ENCODE results near the gene COPB2. TPM values are rescaled to one million over a fixed set of nuclear protein-coding genes. Genes with fewer than 3 reads are reported as not detected.
A peak's percentile ranks its signal among the peaks of the same experiment; 100 is the strongest.
"Not testable (repeated sequence)": the region's sequence is repeated elsewhere in the genome, so short reads cannot be mapped to it uniquely, and the experiment has no call there.

The COPB2 gene
- total and polyA plus RNA-seq, 8 donors = 133 to 169 (median 157) TPM

GRCh38 chr3:139396707-139397106, 7.3 kb upstream of the COPB2 start:
- H3K27ac ChIP-seq = no peak overlapping the region
- H3K4me1 ChIP-seq = no peaks in the 10 kb centered on the region
- no peak for TF ChIP-seq CTCF (IDR thresholded peaks at IDR 0.05)
- intact Hi-C loops (cut with DNase I) = no loop called here
- no peaks in the 10 kb centered on the region for H3K27me3 ChIP-seq
- ATAC-seq = no peak
- DNase-seq = no peak
- H3K36me3 ChIP-seq = no peaks in the 10 kb centered on the region
- peaks cover 0 to 5% of the 10 kb centered on the region in 2 donors for H3K9me3 ChIP-seq
- no peak overlapping the region for H3K4me3 ChIP-seq

DNA sequence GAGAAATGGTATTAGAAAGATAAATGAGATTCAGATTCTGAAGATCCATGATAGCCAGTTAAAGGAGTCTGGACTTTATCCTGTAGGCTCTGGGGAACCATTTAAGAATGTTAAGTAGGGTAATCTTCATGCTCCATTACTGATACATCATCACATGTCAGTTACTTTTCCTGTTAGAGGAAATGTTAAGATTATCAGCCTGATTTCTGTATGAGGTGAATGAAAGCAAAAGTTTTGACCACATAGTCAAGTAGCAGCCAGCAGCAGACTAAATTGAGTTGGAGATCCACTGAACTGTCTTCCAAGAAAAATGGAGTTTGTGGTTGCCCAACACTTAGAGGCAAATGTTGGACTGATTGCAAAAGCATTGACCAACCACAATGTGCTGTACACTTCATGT, 4.7 kb upstream of the COPB2 start:
- H3K4me3 ChIP-seq = no peak overlapping the region
- H3K9me3 ChIP-seq = no peaks in the 10 kb centered on the region
- no peaks in the 10 kb centered on the region for H3K36me3 ChIP-seq
- TF ChIP-seq CTCF (IDR thresholded peaks at IDR 0.05) = no peak
- DNase-seq (no peak), ATAC-seq (no peak)
- no peaks in the 10 kb centered on the region for H3K27me3 ChIP-seq
- no peak overlapping the region for H3K27ac ChIP-seq
- H3K4me1 ChIP-seq = no peaks in the 10 kb centered on the region
- intact Hi-C loops (cut with DNase I) = no loop called here

DNA sequence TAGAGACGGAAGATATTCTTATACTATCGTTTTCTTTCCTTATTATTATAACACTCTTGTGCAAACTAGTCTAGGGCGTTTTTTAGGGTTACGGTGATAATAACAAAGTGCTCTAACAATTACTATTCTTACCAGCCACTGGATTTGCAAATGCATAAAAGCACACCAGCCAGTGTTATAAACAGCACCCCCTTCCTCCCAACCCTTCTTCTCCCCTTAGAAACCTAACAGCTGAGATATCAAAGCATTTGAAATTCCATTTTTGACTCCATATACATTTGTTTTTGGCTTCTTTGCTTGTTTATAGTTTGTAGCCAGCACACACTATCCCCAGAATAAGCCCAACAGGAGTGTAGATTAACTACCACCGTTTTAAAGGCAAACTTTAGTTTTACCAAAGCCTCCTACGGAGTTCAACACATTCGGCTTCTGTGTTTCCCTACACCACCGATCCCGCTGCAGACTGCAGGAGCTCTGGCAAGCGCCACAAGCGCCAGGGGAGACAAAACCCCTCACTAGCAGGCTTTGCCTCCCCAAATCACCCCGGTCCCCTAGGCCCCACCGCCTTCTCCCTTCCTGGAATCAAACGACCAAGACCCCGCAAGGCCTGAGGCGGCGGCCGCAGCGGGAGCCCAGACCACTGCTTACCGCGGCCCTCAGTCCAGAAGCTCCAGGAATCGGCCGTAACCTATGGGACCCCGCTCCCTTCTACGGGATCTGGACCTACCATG, 461 bp downstream of the COPB2 start:
- H3K4me1 ChIP-seq = peaks cover 7 to 37% of the 10 kb centered on the region in 2 donors
- DNase-seq (peak in 2 of 4 donors; percentile 3 to 8), ATAC-seq (peak; percentile 23)
- peak overlapping the region; percentile 95 for H3K27ac ChIP-seq
- no peaks in the 10 kb centered on the region for H3K27me3 ChIP-seq
- intact Hi-C loops (cut with DNase I) = no loop called here
- peak overlapping the region; percentile 83 to 97 for H3K4me3 ChIP-seq
- TF ChIP-seq CTCF (IDR thresholded peaks at IDR 0.05) = no peak
- H3K36me3 ChIP-seq = no peaks in the 10 kb centered on the region
- H3K9me3 ChIP-seq = no peaks in the 10 kb centered on the region

DNA sequence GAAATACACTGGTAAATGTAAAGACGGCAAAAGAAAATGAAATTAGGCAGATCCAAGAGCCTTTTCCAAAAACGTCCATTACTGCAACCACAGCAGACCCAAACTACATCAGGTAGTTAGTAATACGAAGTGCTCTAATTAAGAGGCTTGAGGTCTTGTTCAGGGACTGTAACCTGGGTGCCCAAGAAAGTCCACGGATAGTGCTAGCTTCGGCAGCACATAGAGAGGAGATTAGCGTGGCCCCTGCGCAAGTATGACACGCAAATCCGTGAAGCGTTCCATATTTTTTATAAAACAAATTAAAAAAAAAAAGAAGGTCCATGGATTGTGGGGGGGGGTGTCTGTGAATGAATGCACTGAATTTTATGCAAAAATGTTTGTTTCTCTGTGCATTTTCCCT, 1.4 kb downstream of the COPB2 start:
- no peak for DNase-seq
- Histone ChIP-seq H3K9me3 (no peaks in the 10 kb centered on the region), H3K4me3 (peak overlapping the region; percentile 83 to 97), H3K27me3 (no peaks in the 10 kb centered on the region), H3K4me1 (peaks cover 7 to 42% of the 10 kb centered on the region in 2 donors), H3K36me3 (peaks cover 0 to 2% of the 10 kb centered on the region in 2 donors), H3K27ac (no peak overlapping the region)
- intact Hi-C loops (cut with DNase I) = no loop called here
- ATAC-seq = no peak
- no peak for TF ChIP-seq CTCF (IDR thresholded peaks at IDR 0.05)

DNA sequence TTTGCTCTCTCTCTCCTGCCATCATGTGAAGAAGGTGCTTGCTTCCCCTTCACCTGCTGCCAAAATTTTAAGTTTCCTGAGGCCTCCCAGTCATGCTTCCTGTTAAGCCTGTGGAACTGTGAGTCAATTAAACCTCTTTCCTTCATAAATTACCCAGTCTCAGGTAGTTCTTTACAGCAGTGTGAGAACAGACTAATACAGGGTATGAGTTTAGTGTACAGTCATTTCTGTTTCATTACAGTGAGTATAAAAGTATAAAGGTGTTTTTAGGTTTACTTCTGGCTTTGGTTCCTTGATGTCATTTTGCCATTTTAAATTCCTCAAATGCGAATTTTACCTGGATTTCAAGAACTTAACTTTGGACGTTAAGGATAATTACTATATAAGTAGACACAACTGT, 7.2 kb downstream of the COPB2 start:
- Histone ChIP-seq H3K36me3 (peaks cover 0 to 60% of the 10 kb centered on the region in 2 donors), H3K4me1 (peaks cover 0 to 29% of the 10 kb centered on the region in 2 donors)
- not testable (repeated sequence) for ATAC-seq

GRCh38 chr3:139380575-139380974, 8.9 kb downstream of the COPB2 start:
- no peak overlapping the region for H3K27ac ChIP-seq
- H3K4me1 ChIP-seq = peaks cover 0 to 14% of the 10 kb centered on the region in 2 donors
- H3K4me3 ChIP-seq = no peak overlapping the region
- intact Hi-C loops (cut with DNase I) = no loop called here
- H3K36me3 ChIP-seq = peaks cover 0 to 77% of the 10 kb centered on the region in 2 donors
- ATAC-seq = no peak
- no peak for TF ChIP-seq CTCF (IDR thresholded peaks at IDR 0.05)
- H3K9me3 ChIP-seq = no peaks in the 10 kb centered on the region
- DNase-seq = no peak
- H3K27me3 ChIP-seq = no peaks in the 10 kb centered on the region

More for the DNA sequence above, 7.2 kb downstream of the COPB2 start:
- H3K4me3 ChIP-seq; H3K9me3 ChIP-seq; H3K27me3 ChIP-seq; DNase-seq; intact Hi-C loops (cut with DNase I); H3K27ac ChIP-seq: not testable (repeated sequence)

All from left lung (tissue), 10 donors.